Activated naive CD4-positive, alpha-beta T cell treated with anti-CD3 and anti-CD28 coated beads, Interleukin-2, amount 50 U/mL, for 16 hours (primary cell): ENCODE results near the gene TLX2.
"Not testable (repeated sequence)": the region's sequence is repeated elsewhere in the genome, so short reads cannot be mapped to it uniquely, and the experiment has no call there.

Experiments
- DNase-seq: peaks from one replicate; pipeline ENCODE4 v3.0.0-alpha.2; 2020

The TLX2 gene

GRCh38 chr2:74558284-74559230 is 44.3 kb downstream of the TLX2 start:
- DNase-seq = no peak

- no peak for DNase-seq
These were observed 45.7 kb downstream of the TLX2 start for GRCh38 chr2:74559912-74560311.

- DNase-seq = no peak
These were observed 46.3 kb downstream of the TLX2 start for GRCh38 chr2:74560591-74560990.

GRCh38 chr2:74561022-74561421 is 46.8 kb downstream of the TLX2 start:
- DNase-seq = not testable (repeated sequence)

GRCh38 chr2:74562126-74562775 is 48.0 kb downstream of the TLX2 start:
- DNase-seq = no peak

- no peak for DNase-seq
These were observed 50.0 kb downstream of the TLX2 start for GRCh38 chr2:74564222-74564621.

GRCh38 chr2:74566076-74566753 is 52.0 kb downstream of the TLX2 start:
- no peak for DNase-seq

- DNase-seq = no peak
These were observed 52.5 kb downstream of the TLX2 start for GRCh38 chr2:74566754-74567085.
